ENCODE data around the gene DLGAP1.

DLGAP1 gene

GRCh38 chr18:3485153-3486149, 969.7 kb downstream of the DLGAP1 start:
- TF ChIP-seq MAX (IDR thresholded peaks at IDR 0.05; ENCODE audit: low read depth, low read length) (no peak), POLR2A (IDR thresholded peaks at IDR 0.05; ENCODE audit: extremely low read depth, insufficient read length) (no peak), CTCF (IDR thresholded peaks at IDR 0.05; ENCODE audit: low read depth, low read length) (no peak), MYC (IDR thresholded peaks at IDR 0.05; ENCODE audit: low read depth, low read length) (no peak)
- H3K4me3 ChIP-seq (ENCODE audit: low read depth, low read length): no peak overlapping the region
- no peak for DNase-seq (ENCODE audit: low read depth)

- DNase-seq (ENCODE audit: low read depth): no peak
- no peak for TF ChIP-seq CTCF (IDR thresholded peaks at IDR 0.05; ENCODE audit: low read depth, low read length)
- H3K4me3 ChIP-seq (ENCODE audit: low read depth, low read length): no peak overlapping the region
Measured at GRCh38 chr18:3482258-3482657, 972.8 kb downstream of the DLGAP1 start.

- no peak overlapping the region for H3K4me3 ChIP-seq (ENCODE audit: low read depth, low read length)
- peak; percentile 47 for DNase-seq (ENCODE audit: low read depth)
- TF ChIP-seq POLR2A (IDR thresholded peaks at IDR 0.05; ENCODE audit: extremely low read depth, insufficient read length) (no peak), MAX (IDR thresholded peaks at IDR 0.05; ENCODE audit: low read depth, low read length) (no peak), CTCF (IDR thresholded peaks at IDR 0.05; ENCODE audit: low read depth, low read length) (peak; percentile 66)
Measured at GRCh38 chr18:3481696-3482210, 973.4 kb downstream of the DLGAP1 start.

GRCh38 chr18:3480827-3481573, 974.1 kb downstream of the DLGAP1 start:
- no peak overlapping the region for H3K4me3 ChIP-seq (ENCODE audit: low read depth, low read length)
- TF ChIP-seq MYC (IDR thresholded peaks at IDR 0.05; ENCODE audit: low read depth, low read length) (no peak), POLR2A (IDR thresholded peaks at IDR 0.05; ENCODE audit: extremely low read depth, insufficient read length) (no peak), MAX (IDR thresholded peaks at IDR 0.05; ENCODE audit: low read depth, low read length) (no peak), CTCF (IDR thresholded peaks at IDR 0.05; ENCODE audit: low read depth, low read length) (no peak)
- no peak for DNase-seq (ENCODE audit: low read depth)

- H3K4me3 ChIP-seq (ENCODE audit: low read depth, low read length): no peak overlapping the region
- no peak for DNase-seq (ENCODE audit: low read depth)
- TF ChIP-seq MAX (IDR thresholded peaks at IDR 0.05; ENCODE audit: low read depth, low read length): no peak
- no peak for TF ChIP-seq POLR2A (IDR thresholded peaks at IDR 0.05; ENCODE audit: extremely low read depth, insufficient read length)
- TF ChIP-seq CTCF (IDR thresholded peaks at IDR 0.05; ENCODE audit: low read depth, low read length): no peak
- no peak for TF ChIP-seq MYC (IDR thresholded peaks at IDR 0.05; ENCODE audit: low read depth, low read length)
Measured at GRCh38 chr18:3479978-3480509, 975.1 kb downstream of the DLGAP1 start.

All from NB4 (cell line).